PC-3 (cell line): ENCODE measurements around the gene EHD4.

Source experiments
- CTCF ChIP-seq: fragments of 300-600 bp; sonication (generic); conservative IDR thresholded peaks from 2 replicates; pipeline ENCODE4 v1.5.1; 2017; ENCODE audit warnings: antibody characterized with exemption, low read depth, mild to moderate bottlenecking, low read length
- EZH2 ChIP-seq: fragments of 300-600 bp; sonication (generic); IDR thresholded peaks from one replicate; pipeline ENCODE4 v1.6.1; 2017; ENCODE audit warnings: antibody characterized with exemption, mild to moderate bottlenecking, low read length; ENCODE audit not compliant: unreplicated experiment

- TF ChIP-seq CTCF (no peak), EZH2 (no peak)
Measured at GRCh38 chr15:41993472-41994170, 21.3 kb upstream of the EHD4 start.
